Transverse colon (tissue), 4 donors: ENCODE data around the gene CLMN. TPM values are rescaled to one million over a fixed set of nuclear protein-coding genes. Genes with fewer than 3 reads are reported as not detected.

Experiments used
- DNase-seq: peaks from one replicate; pipeline ENCODE4 v3.0.0-alpha.2; 2019
- H3K27ac ChIP-seq, 4 donors: fragments of 200-600 bp; sonication (generic); 2 replicates each; pipeline ENCODE4 v1.5.1; 2016 to 2018; ENCODE audit warnings: inconsistent platforms in 4 of 4
- H3K27me3 ChIP-seq: fragments of 200-600 bp; sonication (generic); 2 replicates; pipeline ENCODE4 v1.5.1; 2017; ENCODE audit warnings: inconsistent platforms
- H3K36me3 ChIP-seq, 4 donors: fragments of 200-600 bp; sonication (generic); 2 replicates each; pipeline ENCODE4 v1.5.1; 2017 to 2019; ENCODE audit warnings: inconsistent platforms in 4 of 4
- H3K4me1 ChIP-seq, 4 donors: fragments of 200-600 bp; sonication (generic); 2 replicates each; pipeline ENCODE4 v1.5.1; 2017 to 2020; ENCODE audit warnings: inconsistent platforms in 4 of 4
- H3K4me3 ChIP-seq, 4 donors: fragments of 200-600 bp; sonication (generic); 1 replicate in 1 of 4; 2 replicates in 3 of 4; pipeline versions ENCODE4 v1.5.1 to v1.6.1; 2017 to 2019; ENCODE audit warnings: inconsistent platforms in 4 of 4
- H3K9me3 ChIP-seq, 2 donors: fragments of 200-600 bp; sonication (generic); 2 replicates each; pipeline ENCODE4 v1.5.1; 2017 to 2019; ENCODE audit warnings: inconsistent platforms in 2 of 2
- CTCF ChIP-seq, 5 experiments: fragments of 200-600 bp in 3 of 5; fragments of 450-650 bp in 2 of 5; sonication (generic) in 3 of 5; IDR thresholded peaks; 1 replicate in 2 of 5; 2 replicates in 3 of 5; pipeline ENCODE4 v1.5.1; 2016 to 2017; ENCODE audit warnings: antibody characterized with exemption in 5 of 5, inconsistent platforms in 3 of 5, mild to moderate bottlenecking in 2 of 5, moderate library complexity in 1 of 5
- EP300 ChIP-seq: sonication (generic); formaldehyde crosslinking; IDR thresholded peaks from one replicate; pipeline ENCODE4 v1.6.1; 2017; ENCODE audit warnings: antibody characterized with exemption, low read depth
- POLR2A ChIP-seq: fragments of 450-650 bp; IDR thresholded peaks from one replicate; pipeline ENCODE4 v1.6.1; 2016; ENCODE audit warnings: antibody characterized with exemption, mild to moderate bottlenecking, moderate library complexity
- POLR2AphosphoS5 ChIP-seq, 3 donors: sonication (generic); formaldehyde crosslinking; IDR thresholded peaks; one replicate each; pipeline ENCODE4 v1.6.1; 2016; ENCODE audit warnings: antibody characterized with exemption in 3 of 3
- WGBS, 2 donors: methylation state at CpG; one replicate each; pipeline ENCODE4 v1.1.5; 2018; ENCODE audit warnings: low coverage in 1 of 2; 5-methylcytosine and 5-hydroxymethylcytosine counted together
- in situ Hi-C, 4 donors: fragments of 200-750 bp; cut with MboI; loops; one replicate each; pipeline versions ENCODE4 v1.15.0 to v1.15.1; 2017; ENCODE audit warnings: low sequenced_read_pairs in 3 of 4, low pct_ligation_motif_present in 1 of 4, low pct_unique_long_range_greater_than_20kb in 1 of 4
- intact Hi-C: fragments of 100-400 bp; cut with DNase I; formaldehyde crosslinking; loops from one replicate; pipeline ENCODE4 v1.15.1; 2023; ENCODE audit warnings: low total_unique reads
- total RNA-seq, 4 donors: library from RNA; depleted of rRNA; stranded (reverse); fragments of >200 nt; gene quantifications; one replicate each; pipeline ENCODE4 v1.1.0, GENCODE V29; 2016

The CLMN gene
- total RNA-seq, 4 donors from 2014 or later: 71.1 to 118 (median 90.1) TPM

DNA sequence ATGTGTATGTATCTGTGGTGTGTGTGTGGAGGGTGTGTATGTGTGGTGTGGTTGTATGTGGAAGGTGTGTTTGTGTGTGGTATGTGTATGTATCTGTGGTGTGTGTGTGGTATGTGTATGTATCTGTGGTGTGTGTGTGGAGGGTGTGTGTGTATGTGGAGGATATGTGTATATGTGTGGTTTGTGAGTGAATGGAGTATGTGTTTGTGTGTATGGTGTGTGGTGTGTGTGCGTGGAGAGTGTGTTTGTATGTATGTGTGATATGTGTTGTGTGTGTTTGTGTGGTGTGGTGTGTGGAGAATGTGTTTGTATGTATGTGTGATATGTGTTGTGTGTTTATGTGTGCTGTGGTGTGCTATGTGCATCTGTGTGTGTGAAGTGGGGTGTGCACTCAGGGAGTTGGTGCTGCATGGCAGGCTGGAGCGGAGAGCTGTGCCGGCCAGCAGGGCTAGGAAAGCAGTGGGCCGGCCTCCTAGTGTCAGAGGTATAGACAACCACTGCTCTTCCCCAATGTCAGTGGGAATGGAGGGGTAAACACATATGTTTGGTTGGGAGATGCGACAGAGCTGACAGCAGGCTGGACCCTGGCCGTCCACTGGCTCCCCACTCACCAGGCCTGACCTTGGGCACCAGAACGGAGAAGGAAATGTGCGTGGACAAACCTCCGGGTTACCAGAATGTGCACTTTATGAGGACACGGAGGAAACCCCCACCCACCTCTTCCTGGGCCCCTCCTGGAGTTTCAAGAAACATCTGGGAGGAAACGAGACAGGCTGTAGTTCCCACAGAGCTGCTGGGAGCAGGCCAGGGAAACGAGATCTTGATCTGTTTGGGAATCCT is 60.7 kb downstream of the CLMN start:
- H3K27me3 ChIP-seq: no peaks in the 10 kb centered on the region
- DNase-seq: no peak
- H3K27ac ChIP-seq: peak overlapping the region in 1 of 4 donors; percentile 35
- TF ChIP-seq POLR2AphosphoS5 (IDR thresholded peaks at IDR 0.05) (no peak), EP300 (no peak), POLR2A (no peak), CTCF (IDR thresholded peaks at IDR 0.05) (no peak)
- intact Hi-C loops (no loop called here), in situ Hi-C loops (no loop called here)
- no peaks in the 10 kb centered on the region for H3K9me3 ChIP-seq
- H3K4me1 ChIP-seq: peaks cover 10 to 30% (median 22%) of the 10 kb centered on the region in 4 donors
- no peaks in the 10 kb centered on the region for H3K36me3 ChIP-seq
- WGBS, 2 donors: 57 to 100% methylated on average over 1 to 12 of the region's 12 CpGs
- no peak overlapping the region for H3K4me3 ChIP-seq

DNA sequence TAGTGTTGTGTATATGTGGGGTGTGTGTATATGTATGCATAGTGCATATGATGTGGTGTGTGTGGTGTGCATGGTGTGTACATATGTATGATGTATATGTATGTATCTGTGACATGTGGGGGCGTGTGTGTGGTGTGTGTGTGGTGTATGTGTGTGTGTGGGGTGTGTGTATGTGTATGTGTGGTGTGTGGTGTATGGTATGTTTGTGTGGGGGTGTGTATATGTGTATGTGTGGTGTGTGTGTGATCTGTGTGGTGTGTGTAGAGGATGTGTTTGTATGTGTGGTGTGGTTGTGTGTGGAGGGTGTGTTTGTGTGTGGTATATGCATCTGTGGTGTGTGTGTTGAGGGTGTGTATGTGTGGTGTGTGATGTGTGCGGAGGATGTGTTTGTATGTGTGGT is 61.6 kb downstream of the CLMN start:
- no peak for DNase-seq
- intact Hi-C loops: no loop called here
- H3K4me3 ChIP-seq: no peak overlapping the region
- H3K4me1 ChIP-seq: peaks cover 10 to 29% (median 22%) of the 10 kb centered on the region in 4 donors
- no peak overlapping the region for H3K27ac ChIP-seq
- in situ Hi-C loops: no loop called here
- H3K9me3 ChIP-seq: no peaks in the 10 kb centered on the region
- 94 to 100% methylated on average over 1 to 2 of the region's 2 CpGs for WGBS, 2 donors
- no peaks in the 10 kb centered on the region for H3K27me3 ChIP-seq
- TF ChIP-seq POLR2AphosphoS5 (IDR thresholded peaks at IDR 0.05) (no peak), EP300 (no peak), POLR2A (no peak), CTCF (IDR thresholded peaks at IDR 0.05) (no peak)
- H3K36me3 ChIP-seq: no peaks in the 10 kb centered on the region

GRCh38 chr14:95257521-95257920 is 62.2 kb downstream of the CLMN start:
- 93 to 98% methylated on average over 8 to 11 of the region's 11 CpGs for WGBS, 2 donors
- TF ChIP-seq EP300 (no peak), CTCF (IDR thresholded peaks at IDR 0.05) (no peak), POLR2A (no peak), POLR2AphosphoS5 (IDR thresholded peaks at IDR 0.05) (no peak)

DNA sequence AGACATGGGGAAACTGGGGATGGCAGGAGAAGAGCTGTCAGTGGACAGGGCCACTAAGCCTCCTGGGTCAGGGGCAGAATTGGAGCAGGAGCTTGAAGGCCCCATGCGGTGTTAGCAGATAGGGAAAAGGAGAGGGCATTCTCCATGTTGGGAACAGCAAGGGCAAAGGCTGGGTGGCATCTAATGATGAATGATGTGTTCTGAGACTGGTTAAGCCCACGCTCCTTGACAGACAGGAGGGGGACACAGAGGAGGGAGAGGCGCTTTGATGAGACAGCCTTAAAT is 63.0 kb downstream of the CLMN start:
- Histone ChIP-seq H3K27ac (peak overlapping the region in 2 of 4 donors; percentile 61 to 64), H3K36me3 (no peaks in the 10 kb centered on the region), H3K4me3 (no peak overlapping the region), H3K4me1 (peaks cover 10 to 35% (median 23%) of the 10 kb centered on the region in 4 donors), H3K27me3 (no peaks in the 10 kb centered on the region), H3K9me3 (no peaks in the 10 kb centered on the region)
- intact Hi-C loops (no loop called here), in situ Hi-C loops (no loop called here)
- 98 to 100% methylated on average over 2 to 3 of the region's 3 CpGs for WGBS, 2 donors
- TF ChIP-seq POLR2A (no peak), CTCF (IDR thresholded peaks at IDR 0.05) (no peak), EP300 (no peak), POLR2AphosphoS5 (IDR thresholded peaks at IDR 0.05) (no peak)
- DNase-seq: no peak

More at GRCh38 chr14:95257521-95257920, 62.2 kb downstream of the CLMN start:
- Histone ChIP-seq H3K27me3 (no peaks in the 10 kb centered on the region), H3K36me3 (no peaks in the 10 kb centered on the region), H3K4me1 (peaks cover 10 to 32% (median 22%) of the 10 kb centered on the region in 4 donors), H3K9me3 (no peaks in the 10 kb centered on the region), H3K4me3 (no peak overlapping the region), H3K27ac (no peak overlapping the region)
- in situ Hi-C loops (no loop called here), intact Hi-C loops (no loop called here)
- no peak for DNase-seq
